ENCODE measurements around the gene TLE6.

GRCh38 chr19:3005345-3005744, 28.0 kb downstream of the TLE6 start:
- TF ChIP-seq CTCF (IDR thresholded peaks at IDR 0.05; ENCODE audit: low read depth, low read length, poor library complexity, severe bottlenecking) (no peak), EZH2phosphoT487 (IDR thresholded peaks at IDR 0.05; ENCODE audit: borderline replicate concordance, low read length) (no peak)
